A549 (cell line): ENCODE measurements around the gene FRAT2. TPM values are rescaled to one million over a fixed set of nuclear protein-coding genes. Genes with fewer than 3 reads are reported as not detected.

Experiments used
- ATAC-seq, 2 experiments: fragments of 200-7000 bp in 1 of 2; fragments of >200 bp in 1 of 2; cut with Nextera tagmentation in 1 of 2; cut with Tn5 transposase in 1 of 2; 3 replicates each; pipeline versions ENCODE4 v1.8.0 to v1.9.1; 2018 to 2020; ENCODE audit warnings: mild to moderate bottlenecking in 1 of 2, moderate library complexity in 1 of 2
- CTCF ChIA-PET: fragments of 300-600 bp; sonication (Branson Sonifier 250); formaldehyde crosslinking; extraction: SDS; loops from one replicate; lab custom pipeline; 2021; ENCODE audit warnings: antibody characterized with exemption, inconsistent platforms; lab: Yijun Ruan, JAX
- POLR2A ChIA-PET: fragments of 350-600 bp; formaldehyde crosslinking; extraction: SDS; loops from one replicate; lab custom pipeline; 2021; ENCODE audit warnings: antibody characterized with exemption, inconsistent platforms; lab: Yijun Ruan, JAX
- DNase-seq, 2 experiments: peaks; one replicate each; pipeline versions ENCODE4 v3.0.0 to v3.0.0-alpha.2; 2011 to 2016; ENCODE audit warnings: low read depth in 1 of 2, low spot score in 1 of 2
- FAIRE-seq: peaks from 2 replicates; lab custom pipeline; 2011; peaks lifted over from hg19 to GRCh38; lab: Jason Lieb, UNC
- H3K27ac ChIP-seq, 2 experiments: fragments of >200 bp; sonication (Bioruptor Twin); formaldehyde crosslinking; 3 replicates each; pipeline ENCODE4 v1.5.1; 2016 to 2017
- H3K4me1 ChIP-seq: fragments of >200 bp; sonication (Bioruptor Twin); formaldehyde crosslinking; 3 replicates; pipeline ENCODE4 v1.6.1; 2016
- H3K4me2 ChIP-seq: fragments of >200 bp; sonication (Bioruptor Twin); formaldehyde crosslinking; 3 replicates; pipeline ENCODE4 v1.6.1; 2016
- H3K4me3 ChIP-seq: fragments of >200 bp; sonication (Bioruptor Twin); formaldehyde crosslinking; 3 replicates; pipeline ENCODE4 v1.5.1; 2016
- H3K9me3 ChIP-seq: fragments of >200 bp; sonication (Bioruptor Twin); formaldehyde crosslinking; 3 replicates; pipeline ENCODE4 v1.6.1; 2016
- CEBPB ChIP-seq, 2 experiments: fragments of >200 bp in 1 of 2; sonication (Bioruptor Twin) in 1 of 2; formaldehyde crosslinking in 1 of 2; IDR thresholded peaks; 2 replicates each; pipeline ENCODE4 v1.6.1; 2012 to 2016
- ELK1 ChIP-seq: fragments of 150-350 bp; IDR thresholded peaks from 2 replicates; pipeline ENCODE4 v1.6.1; 2014; ENCODE audit warnings: low read depth, mild to moderate bottlenecking, low read length
- EP300 ChIP-seq, 2 experiments: fragments of >200 bp; sonication (Bioruptor Twin); formaldehyde crosslinking; IDR thresholded peaks; 2 replicates in 1 of 2; 3 replicates in 1 of 2; pipeline ENCODE4 v1.6.1; 2016 to 2017
- FOSB ChIP-seq: fragments of 250-450 bp; sonication (Bioruptor Pico); IDR thresholded peaks from 2 replicates; pipeline ENCODE4 v1.5.0; 2020; ENCODE audit warnings: mild to moderate bottlenecking, moderate library complexity
- FOSL2 ChIP-seq, 2 experiments: fragments of 450-650 bp in 1 of 2; fragments of >200 bp in 1 of 2; sonication (Bioruptor Twin) in 1 of 2; formaldehyde crosslinking; IDR thresholded peaks; 2 replicates each; pipeline versions ENCODE4 v1.5.0 to v1.6.1; 2016 to 2020; ENCODE audit warnings: mild to moderate bottlenecking in 1 of 2, moderate library complexity in 1 of 2
- GATA3 ChIP-seq: IDR thresholded peaks from 2 replicates; pipeline ENCODE4 v1.6.1; 2012; ENCODE audit warnings: borderline replicate concordance
- HES2 ChIP-seq: fragments of >200 bp; sonication (Bioruptor Twin); formaldehyde crosslinking; IDR thresholded peaks from 2 replicates; pipeline ENCODE4 v1.6.1; 2016
- HOXA7 ChIP-seq: fragments of 250-450 bp; sonication (Bioruptor Pico); IDR thresholded peaks from 2 replicates; pipeline ENCODE4 v1.5.0; 2020; ENCODE audit warnings: mild to moderate bottlenecking, moderate library complexity
- HOXB5 ChIP-seq: fragments of 250-450 bp; sonication (Bioruptor Pico); IDR thresholded peaks from 2 replicates; pipeline ENCODE4 v1.5.0; 2020; ENCODE audit warnings: mild to moderate bottlenecking, moderate library complexity
- JUN ChIP-seq, 2 experiments: fragments of >200 bp; sonication (Bioruptor Twin); formaldehyde crosslinking; IDR thresholded peaks; 2 replicates in 1 of 2; 3 replicates in 1 of 2; pipeline ENCODE4 v1.6.1; 2016 to 2017
- KDM1A ChIP-seq: fragments of 200-600 bp; sonication (generic); IDR thresholded peaks from 2 replicates; pipeline ENCODE4 v1.6.1; 2016; ENCODE audit warnings: low read depth, mild to moderate bottlenecking
- MAFK ChIP-seq: fragments of 450-650 bp; IDR thresholded peaks from 2 replicates; pipeline ENCODE4 v1.6.1; 2014; ENCODE audit not compliant: partially characterized antibody
- MAX ChIP-seq: IDR thresholded peaks from 2 replicates; pipeline ENCODE4 v1.6.1; 2012
- NR3C1 ChIP-seq: fragments of >200 bp; sonication (Bioruptor Twin); formaldehyde crosslinking; IDR thresholded peaks from 3 replicates; pipeline ENCODE4 v1.6.1; 2017
- PHF8 ChIP-seq: fragments of 200-600 bp; sonication (generic); IDR thresholded peaks from 2 replicates; pipeline ENCODE4 v1.6.1; 2016; ENCODE audit warnings: low read depth, mild to moderate bottlenecking, antibody characterized with exemption, moderate library complexity, borderline replicate concordance
- RAD21 ChIP-seq, 2 experiments: fragments of >200 bp in 1 of 2; sonication (Bioruptor Twin) in 1 of 2; formaldehyde crosslinking in 1 of 2; IDR thresholded peaks in 1 of 2; conservative IDR thresholded peaks in 1 of 2; 2 replicates in 1 of 2; 3 replicates in 1 of 2; pipeline ENCODE4 v1.6.1; 2012 to 2018; ENCODE audit warnings: inconsistent platforms in 1 of 2
- RNF2 ChIP-seq: fragments of 200-600 bp; sonication (generic); IDR thresholded peaks from 2 replicates; pipeline ENCODE4 v1.6.1; 2016; ENCODE audit warnings: low read depth, mild to moderate bottlenecking, antibody characterized with exemption, moderate library complexity, borderline replicate concordance
- SMC3 ChIP-seq: fragments of >200 bp; sonication (Bioruptor Twin); formaldehyde crosslinking; IDR thresholded peaks from 3 replicates; pipeline ENCODE4 v1.6.1; 2018; ENCODE audit warnings: inconsistent platforms
- ZC3H11A ChIP-seq: fragments of 450-650 bp; IDR thresholded peaks from 2 replicates; pipeline ENCODE4 v1.6.1; 2014; ENCODE audit warnings: antibody characterized with exemption, mild to moderate bottlenecking
- ZFP36 ChIP-seq: fragments of 450-650 bp; IDR thresholded peaks from 2 replicates; pipeline ENCODE4 v1.6.1; 2014; ENCODE audit warnings: borderline replicate concordance; ENCODE audit not compliant: partially characterized antibody
- WGBS: methylation state at CpG from one replicate; pipeline ENCODE4 v1.1.6; 2017; ENCODE audit errors: missing lambda C conversion rate; 5-methylcytosine and 5-hydroxymethylcytosine counted together
- polyA plus RNA-seq, 4 experiments: library from polyadenylated mRNA; depleted of rRNA in 3 of 4; stranded (reverse); fragments of >200 nt; fragmentation: RNase III in 1 of 4; extraction: RNeasy Plus Mini Kit Qiagen cat#74134 plus additional on column Dnase treatment in 1 of 4; gene quantifications; 2 replicates in 3 of 4; 3 replicates in 1 of 4; pipeline ENCODE4 v1.2.3, GENCODE V29; 2011 to 2017

The FRAT2 gene
- polyA plus RNA-seq, 2 of the 4 experiments (the other 2 are of a cell fraction) = 4.1 to 5.0 TPM

DNA sequence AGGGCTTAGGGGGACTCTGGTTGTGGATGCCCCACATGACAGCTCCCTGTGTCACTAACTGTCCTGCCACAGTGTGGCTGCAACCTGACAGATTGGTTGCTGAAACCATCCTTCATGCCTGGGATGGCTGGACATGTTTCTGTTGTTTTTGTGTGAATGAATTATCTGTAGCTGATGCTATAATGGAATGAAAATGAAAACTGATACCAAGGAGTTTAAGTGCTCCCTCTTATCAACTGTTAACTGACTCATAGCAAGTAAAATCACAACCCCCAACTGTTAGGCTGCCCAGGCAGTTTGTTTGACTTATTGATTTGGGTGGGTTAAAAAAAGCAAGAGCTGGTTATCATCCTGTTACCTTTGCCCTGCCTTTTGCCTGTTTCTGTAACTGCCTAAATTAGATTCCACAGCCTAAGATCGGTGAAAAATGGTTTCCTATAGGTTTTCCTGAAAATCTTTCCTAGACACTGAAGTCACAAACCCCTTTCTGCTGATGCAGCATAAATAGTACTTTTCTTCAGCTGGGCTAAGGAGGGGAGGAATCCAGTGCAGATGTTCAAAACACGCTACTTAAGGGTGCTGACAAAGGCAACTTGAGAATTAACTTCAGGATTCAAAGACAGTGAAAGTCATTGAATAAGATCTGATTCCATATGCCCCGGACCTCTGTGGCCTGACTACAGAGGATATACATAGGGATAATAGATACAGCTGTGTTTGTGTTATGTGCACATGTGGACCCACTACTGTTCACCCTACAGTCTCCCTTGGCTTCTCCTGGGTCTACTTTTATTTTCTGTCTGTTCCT lies 5.7 kb downstream of the FRAT2 start:
- Histone ChIP-seq H3K9me3 (no peaks in the 10 kb centered on the region), H3K27ac (peak overlapping the region; percentile 48 to 67), H3K4me2 (peak overlapping the region; percentile 71), H3K4me1 (peaks cover 50% of the 10 kb centered on the region), H3K4me3 (no peak overlapping the region)
- peak; percentile 99 for TF ChIP-seq MAFK
- no peak for TF ChIP-seq KDM1A
- TF ChIP-seq ZFP36 = no peak
- TF ChIP-seq FOSL2 (IDR thresholded peaks at IDR 0.05) = no peak
- peak; percentile 33; the same call in 1 of the 2 replicates for TF ChIP-seq FOSL2 (CRISPR knock-in tag; IDR thresholded peaks at IDR 0.05)
- TF ChIP-seq CEBPB (IDR thresholded peaks at IDR 0.05) = no peak
- no peak for TF ChIP-seq PHF8
- no peak for TF ChIP-seq ELK1
- no peak for TF ChIP-seq RNF2
- TF ChIP-seq HOXB5 (CRISPR knock-in tag) = no peak
- TF ChIP-seq EP300 (IDR thresholded peaks at IDR 0.05) = no peak
- TF ChIP-seq HOXA7 (CRISPR knock-in tag) = no peak
- 76% methylated on average over 3 of the region's 3 CpGs for WGBS
- FAIRE-seq = no peak
- CTCF ChIA-PET = interaction anchor here (0.6 to 4.6 kb wide), 7 partner anchors 9 to 50 kb away, joined by 3 to 22 read pairs (median 3); partner anchors contain the start of gene ARHGAP19
- POLR2A ChIA-PET = interaction anchor here (2.2 kb wide), 1 partner anchor 10 kb away, joined by 15 read pairs; the partner anchor contains the start of gene FRAT1
- DNase-seq = no peak
- ATAC-seq = peak; percentile 18 to 35; a peak in 3 of 6 replicates

DNA sequence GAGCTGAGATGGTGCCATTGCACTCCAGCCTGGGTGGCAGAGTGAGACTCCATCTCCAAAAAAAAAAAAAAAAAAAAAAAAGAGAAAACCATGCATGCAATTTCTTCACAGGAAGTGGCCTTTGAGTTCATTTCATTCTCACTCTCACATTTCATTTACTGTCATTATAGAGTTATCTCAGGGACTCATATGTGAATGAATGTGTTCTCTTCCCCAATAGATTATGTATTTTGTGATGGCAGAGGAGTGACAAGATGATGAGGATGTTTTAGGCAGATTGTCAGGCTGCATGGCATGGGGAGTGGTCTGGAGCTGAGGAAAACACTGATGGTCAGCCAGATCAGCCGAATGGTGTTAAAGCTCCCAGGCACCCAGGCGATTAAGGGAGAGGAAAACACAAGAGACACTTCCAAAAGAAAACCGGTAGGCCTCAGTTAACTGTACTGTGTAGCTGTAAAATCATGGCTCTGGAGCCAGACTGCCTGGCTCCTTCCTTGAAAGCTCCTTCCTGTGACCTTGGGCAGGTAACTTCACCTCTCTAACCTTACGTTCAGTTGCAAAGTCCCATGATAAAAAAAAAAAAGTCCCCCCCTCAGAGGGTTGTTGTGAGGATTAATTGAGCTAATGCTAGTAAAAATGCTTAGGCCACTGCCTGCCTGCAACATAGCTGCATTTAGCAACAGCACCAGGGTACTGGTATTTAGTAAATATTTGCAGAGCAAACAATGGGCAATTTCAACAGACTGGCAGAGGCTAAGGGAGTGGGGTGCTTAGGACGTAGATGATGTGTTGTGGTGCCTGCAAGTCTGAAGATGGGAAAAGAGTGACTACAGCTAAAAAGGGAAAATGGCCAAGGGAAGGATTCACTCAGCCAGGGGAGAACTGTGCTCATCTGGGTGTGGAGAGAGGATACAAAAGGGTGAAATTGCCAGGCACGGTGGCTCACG lies 6.9 kb downstream of the FRAT2 start:
- no peak for FAIRE-seq
- H3K9me3 ChIP-seq = no peaks in the 10 kb centered on the region
- DNase-seq = peak; percentile 83 to 88
- peak overlapping the region; percentile 55 to 67 for H3K27ac ChIP-seq
- ChIA-PET CTCF (interaction anchor here (0.7 to 4.6 kb wide), 5 partner anchors 8 to 136 kb away, joined by 3 to 22 read pairs (median 4); partner anchors contain the start of gene FRAT1), POLR2A (interaction anchor here (0.6 to 2.2 kb wide), 4 partner anchors 8 to 73 kb away, joined by 4 to 15 read pairs (median 6); partner anchors contain the start of genes ARHGAP19, FRAT1 and RRP12)
- H3K4me1 ChIP-seq = peaks cover 40% of the 10 kb centered on the region
- WGBS = 9% methylated on average over 7 of the region's 7 CpGs
- peak overlapping the region; percentile 71 for H3K4me2 ChIP-seq
- H3K4me3 ChIP-seq = no peak overlapping the region
- TF ChIP-seq NR3C1 (no peak), CEBPB (IDR thresholded peaks at IDR 0.05) (peak; percentile 88 to 95), FOSB (CRISPR knock-in tag) (no peak), MAX (0 out of 2 replicates have a peak, but pooled peaks have one; percentile 24), FOSL2 (IDR thresholded peaks at IDR 0.05) (no peak), FOSL2 (CRISPR knock-in tag; IDR thresholded peaks at IDR 0.05) (peak; percentile 28; the same call in 1 of the 2 replicates), GATA3 (peak; percentile 54; the same call in 1 of the 2 replicates), ZC3H11A (no peak), JUN (IDR thresholded peaks at IDR 0.05) (peak in 1 of 2 experiments; percentile 57; a peak in 1 of 5 replicates), RAD21 (conservative IDR thresholded peaks at IDR 0.05 in 1 of 2, IDR thresholded peaks at IDR 0.05 in 1 of 2) (peak in 1 of 2 experiments; percentile 5; a peak in 1 of 5 replicates), HES2 (peak; percentile 46), HOXB5 (CRISPR knock-in tag) (no peak), ZFP36 (peak; percentile 8), SMC3 (peak; percentile 17; the same call in 1 of the 3 replicates)
- ATAC-seq = peak; percentile 90 to 91
